ENCODE data around the gene RGS12.

- TF ChIP-seq USF2 (IDR thresholded peaks at IDR 0.05; ENCODE audit: low read depth, low read length) = no peak
- no peak for TF ChIP-seq USF2 (CRISPR knock-in tag; IDR thresholded peaks at IDR 0.05; ENCODE audit: borderline replicate concordance)
- TF ChIP-seq ATF3 (CRISPR knock-in tag; IDR thresholded peaks at IDR 0.05) = no peak
- no peak for TF ChIP-seq SNAPC5 (CRISPR knock-in tag; IDR thresholded peaks at IDR 0.05; ENCODE audit: borderline replicate concordance)
- no peak for TF ChIP-seq JUNB (CRISPR knock-in tag; IDR thresholded peaks at IDR 0.05; ENCODE audit: borderline replicate concordance)
- no peak for TF ChIP-seq NRL (CRISPR knock-in tag; IDR thresholded peaks at IDR 0.05; ENCODE audit: borderline replicate concordance)
- TF ChIP-seq, protein P1, sequence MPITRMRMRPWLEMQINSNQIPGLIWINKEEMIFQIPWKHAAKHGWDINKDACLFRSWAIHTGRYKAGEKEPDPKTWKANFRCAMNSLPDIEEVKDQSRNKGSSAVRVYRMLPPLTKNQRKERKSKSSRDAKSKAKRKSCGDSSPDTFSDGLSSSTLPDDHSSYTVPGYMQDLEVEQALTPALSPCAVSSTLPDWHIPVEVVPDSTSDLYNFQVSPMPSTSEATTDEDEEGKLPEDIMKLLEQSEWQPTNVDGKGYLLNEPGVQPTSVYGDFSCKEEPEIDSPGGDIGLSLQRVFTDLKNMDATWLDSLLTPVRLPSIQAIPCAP (CRISPR knock-in tag; IDR thresholded peaks at IDR 0.05; ENCODE audit: low read depth) = no peak
- no peak for TF ChIP-seq NR3C1 (CRISPR knock-in tag; IDR thresholded peaks at IDR 0.05)
- no peak for TF ChIP-seq KDM1A (CRISPR knock-in tag; IDR thresholded peaks at IDR 0.05)
- TF ChIP-seq, protein P2, sequence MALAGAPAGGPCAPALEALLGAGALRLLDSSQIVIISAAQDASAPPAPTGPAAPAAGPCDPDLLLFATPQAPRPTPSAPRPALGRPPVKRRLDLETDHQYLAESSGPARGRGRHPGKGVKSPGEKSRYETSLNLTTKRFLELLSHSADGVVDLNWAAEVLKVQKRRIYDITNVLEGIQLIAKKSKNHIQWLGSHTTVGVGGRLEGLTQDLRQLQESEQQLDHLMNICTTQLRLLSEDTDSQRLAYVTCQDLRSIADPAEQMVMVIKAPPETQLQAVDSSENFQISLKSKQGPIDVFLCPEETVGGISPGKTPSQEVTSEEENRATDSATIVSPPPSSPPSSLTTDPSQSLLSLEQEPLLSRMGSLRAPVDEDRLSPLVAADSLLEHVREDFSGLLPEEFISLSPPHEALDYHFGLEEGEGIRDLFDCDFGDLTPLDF (CRISPR knock-in tag; IDR thresholded peaks at IDR 0.05) = no peak
- TF ChIP-seq ZNF354B (CRISPR knock-in tag; IDR thresholded peaks at IDR 0.05) = no peak
- no peak for TF ChIP-seq MAX (IDR thresholded peaks at IDR 0.05)
- no peak for TF ChIP-seq NCOR1 (IDR thresholded peaks at IDR 0.05; ENCODE audit: borderline replicate concordance, low read length)
- TF ChIP-seq, protein P3, sequence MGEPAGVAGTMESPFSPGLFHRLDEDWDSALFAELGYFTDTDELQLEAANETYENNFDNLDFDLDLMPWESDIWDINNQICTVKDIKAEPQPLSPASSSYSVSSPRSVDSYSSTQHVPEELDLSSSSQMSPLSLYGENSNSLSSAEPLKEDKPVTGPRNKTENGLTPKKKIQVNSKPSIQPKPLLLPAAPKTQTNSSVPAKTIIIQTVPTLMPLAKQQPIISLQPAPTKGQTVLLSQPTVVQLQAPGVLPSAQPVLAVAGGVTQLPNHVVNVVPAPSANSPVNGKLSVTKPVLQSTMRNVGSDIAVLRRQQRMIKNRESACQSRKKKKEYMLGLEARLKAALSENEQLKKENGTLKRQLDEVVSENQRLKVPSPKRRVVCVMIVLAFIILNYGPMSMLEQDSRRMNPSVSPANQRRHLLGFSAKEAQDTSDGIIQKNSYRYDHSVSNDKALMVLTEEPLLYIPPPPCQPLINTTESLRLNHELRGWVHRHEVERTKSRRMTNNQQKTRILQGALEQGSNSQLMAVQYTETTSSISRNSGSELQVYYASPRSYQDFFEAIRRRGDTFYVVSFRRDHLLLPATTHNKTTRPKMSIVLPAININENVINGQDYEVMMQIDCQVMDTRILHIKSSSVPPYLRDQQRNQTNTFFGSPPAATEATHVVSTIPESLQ (CRISPR knock-in tag; conservative IDR thresholded peaks at IDR 0.05) = no peak
- TF ChIP-seq ZBTB8A (CRISPR knock-in tag; IDR thresholded peaks at IDR 0.05; ENCODE audit: borderline replicate concordance, low read depth) = no peak
Observed at GRCh38 chr4:3336382-3337356, 43.8 kb downstream of the RGS12 start.

Data from HepG2 (cell line).